Spleen (tissue), 7 donors: ENCODE results near the gene SYNE2.

ENCODE experiments used
- CTCF ChIP-seq, 11 experiments: fragments of 200-600 bp in 7 of 11; fragments of 450-650 bp in 4 of 11; sonication (generic) in 4 of 11; IDR thresholded peaks in 8 of 11; conservative IDR thresholded peaks in 3 of 11; 1 replicate in 7 of 11; 2 replicates in 4 of 11; pipeline versions ENCODE4 v1.4.0 to v1.8.0; 2016 to 2021; ENCODE audit warnings: antibody characterized with exemption in 11 of 11, inconsistent platforms in 4 of 11, mild to moderate bottlenecking in 1 of 11
- POLR2A ChIP-seq, 3 donors: fragments of 450-650 bp; IDR thresholded peaks; one replicate each; pipeline ENCODE4 v1.5.1; 2017; ENCODE audit warnings: antibody characterized with exemption in 3 of 3, mild to moderate bottlenecking in 1 of 3
- POLR2AphosphoS5 ChIP-seq, 3 donors: sonication (generic); formaldehyde crosslinking; IDR thresholded peaks; one replicate each; pipeline ENCODE4 v1.5.1; 2017; ENCODE audit warnings: antibody characterized with exemption in 3 of 3
- donor health status: DM: no; HTN: no; CAD: no; lungs with moderate emphysema.
- donor health status: DM: no; HTN: no; CAD: no.
- donor health status: DM: no; HTN: no; CAD: no.

DNA sequence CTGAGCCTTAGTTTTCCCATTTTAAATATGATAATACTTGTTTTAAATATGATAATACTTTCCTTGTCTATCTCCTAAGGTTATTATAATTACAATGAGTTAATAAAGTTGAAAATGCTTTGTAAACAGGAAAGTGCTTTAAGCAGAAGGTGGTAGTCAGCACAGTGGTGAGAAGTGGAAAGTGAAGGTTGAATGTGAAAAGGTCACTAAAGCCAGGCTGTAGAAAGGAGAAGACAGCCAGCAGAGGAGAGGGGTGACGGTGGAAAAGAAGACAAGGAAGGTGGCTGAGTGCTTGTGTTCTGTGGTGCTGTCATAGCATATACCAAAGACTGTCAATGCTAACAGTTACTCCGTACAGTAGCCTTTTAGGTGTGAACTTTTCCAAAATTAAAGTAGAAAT, 323.5 kb downstream of the SYNE2 start:
- TF ChIP-seq POLR2A (IDR thresholded peaks at IDR 0.05) = no peak
- no peak for TF ChIP-seq CTCF (IDR thresholded peaks at IDR 0.05 in 8 of 11, conservative IDR thresholded peaks at IDR 0.05 in 3 of 11)
- no peak for TF ChIP-seq POLR2AphosphoS5 (IDR thresholded peaks at IDR 0.05)
